K562 (cell line): ENCODE results near the gene CHURC1. TPM values are rescaled to one million over a fixed set of nuclear protein-coding genes. Genes with fewer than 3 reads are reported as not detected.

Source experiments
- ATAC-seq: fragments of 200-7000 bp; cut with Tn5 transposase; 3 replicates; pipeline ENCODE4 v1.9.1; 2020; ENCODE audit warnings: moderate library complexity
- BruUV-seq: library from RNA; stranded (reverse); fragments of 400-500 nt; replicated peaks from 2 replicates; lab custom pipeline; 2021; lab: Mats Ljungman, UMichigan
- CTCF ChIA-PET: fragments of 300-600 bp; formaldehyde crosslinking; extraction: SDS; loops from one replicate; lab custom pipeline; 2021; ENCODE audit warnings: low intra/inter-chr PET ratio; lab: Yijun Ruan, JAX
- POLR2A ChIA-PET: fragments of 300-600, 350-650 bp; sonication (Branson Sonifier 250); formaldehyde crosslinking; extraction: SDS; loops from one replicate; lab custom pipeline; 2021; ENCODE audit warnings: antibody characterized with exemption, inconsistent platforms; lab: Yijun Ruan, JAX
- DNase-seq, 4 experiments: peaks; one replicate each; pipeline versions ENCODE4 v3.0.0 to v3.0.0-alpha.2; 2011 to 2018; ENCODE audit warnings: low spot score in 3 of 4, mixed read lengths in 3 of 4; ENCODE audit errors: extremely low read depth in 1 of 4
- FAIRE-seq: peaks from 2 replicates; lab custom pipeline; 2011; peaks lifted over from hg19 to GRCh38; lab: Jason Lieb, UNC
- H2AFZ ChIP-seq: 2 replicates; pipeline ENCODE4 v1.6.0; 2011; ENCODE audit warnings: low read depth, low read length, control low read depth, inconsistent platforms
- H3K27ac ChIP-seq: fragments of 200-600 bp; 3 replicates; pipeline ENCODE4 v1.8.0; 2011; ENCODE audit warnings: low read depth, mild to moderate bottlenecking, control low read depth, inconsistent platforms, low read length, moderate library complexity, mixed read lengths; ENCODE audit errors: extremely low read depth
- H3K27me3 ChIP-seq, 2 experiments: fragments of 300-600 bp in 1 of 2; 2 replicates in 1 of 2; 3 replicates in 1 of 2; pipeline versions ENCODE4 v1.6.0 to v1.8.0; 2011; ENCODE audit warnings: inconsistent platforms in 2 of 2, low read length in 2 of 2, mild to moderate bottlenecking in 1 of 2, mixed read lengths in 1 of 2, moderate library complexity in 1 of 2; ENCODE audit not compliant: control insufficient read depth in 2 of 2, insufficient read depth in 2 of 2
- H3K36me3 ChIP-seq: fragments of 300-600 bp; 3 replicates; pipeline ENCODE4 v1.8.0; 2011; ENCODE audit warnings: mild to moderate bottlenecking, low read length, inconsistent platforms; ENCODE audit not compliant: control insufficient read depth, insufficient read depth
- H3K4me1 ChIP-seq, 2 experiments: fragments of 200-600 bp in 1 of 2; replicated peaks in 1 of 2; 2 replicates in 1 of 2; 3 replicates in 1 of 2; pipeline versions ENCODE4 v1.5.1 to v1.8.0; 2011; ENCODE audit warnings: inconsistent platforms in 2 of 2, low read length in 2 of 2, mild to moderate bottlenecking in 1 of 2, mixed read lengths in 1 of 2, moderate library complexity in 1 of 2; ENCODE audit not compliant: control insufficient read depth in 2 of 2, insufficient read depth in 2 of 2
- H3K4me2 ChIP-seq: 2 replicates; pipeline ENCODE4 v1.6.1; 2011; ENCODE audit warnings: low read length, control low read depth, inconsistent platforms, mixed read lengths; ENCODE audit not compliant: insufficient read depth
- H3K4me3 ChIP-seq: fragments of 200-600 bp; sonication (generic), shearing (Covaris generic); 2 replicates; pipeline ENCODE4 v1.5.1; 2016; ENCODE audit warnings: control low read depth, inconsistent platforms
- H3K79me2 ChIP-seq: fragments of 200-600 bp; 3 replicates; pipeline ENCODE4 v1.8.0; 2011; ENCODE audit warnings: low read length, inconsistent platforms; ENCODE audit not compliant: control insufficient read depth, insufficient read depth
- H3K9ac ChIP-seq, 2 experiments: 2 replicates each; pipeline versions ENCODE4 v1.6.0 to v1.6.1; 2011; ENCODE audit warnings: low read depth in 2 of 2, low read length in 2 of 2, control low read depth in 1 of 2, inconsistent platforms in 1 of 2, mild to moderate bottlenecking in 1 of 2, mixed read lengths in 1 of 2; ENCODE audit not compliant: insufficient read depth in 1 of 2
- H3K9me1 ChIP-seq: one replicate; pipeline ENCODE4 v1.6.0; 2011; ENCODE audit warnings: inconsistent platforms, mild to moderate bottlenecking, low read length, moderate library complexity; ENCODE audit not compliant: control insufficient read depth, insufficient read depth
- H3K9me3 ChIP-seq: replicated peaks from 2 replicates; pipeline ENCODE4 v1.5.1; 2011; ENCODE audit warnings: low read depth, low read length, inconsistent platforms; ENCODE audit not compliant: control insufficient read depth, insufficient read depth
- H4K20me1 ChIP-seq: replicated peaks from 2 replicates; pipeline ENCODE4 v1.6.1; 2011; ENCODE audit warnings: low read length, inconsistent platforms, mixed read lengths; ENCODE audit not compliant: control insufficient read depth, insufficient read depth
- BCOR ChIP-seq: fragments of 450-650 bp; IDR thresholded peaks from 2 replicates; pipeline ENCODE4 v1.6.1; 2016
- DPF2 ChIP-seq: fragments of 450-650 bp; IDR thresholded peaks from 2 replicates; pipeline ENCODE4 v1.6.1; 2016
- RBM39 ChIP-seq: fragments of 200-400 bp; formaldehyde crosslinking; optimal IDR thresholded peaks from 2 replicates; pipeline ENCODE3; 2018; ENCODE audit warnings: low read depth, low read length
- TCFL5 ChIP-seq: fragments of 250-450 bp; sonication (Bioruptor Pico); conservative IDR thresholded peaks from 2 replicates; pipeline ENCODE4 v1.6.1; 2021; ENCODE audit warnings: mild to moderate bottlenecking, moderate library complexity, matching md5 sums
- ZBTB17 ChIP-seq: fragments of 450-650 bp; formaldehyde crosslinking; IDR thresholded peaks from 2 replicates; pipeline ENCODE4 v1.4.0; 2020; ENCODE audit warnings: mild to moderate bottlenecking
- WGBS: fragments of 100-300 bp; shearing (Covaris generic); methylation state at CpG from one replicate; pipeline ENCODE4 v1.1.6; 2016; ENCODE audit warnings: low coverage, mixed read lengths; ENCODE audit not compliant: insufficient coverage; ENCODE audit errors: missing lambda C conversion rate; 5-methylcytosine and 5-hydroxymethylcytosine counted together
- in situ Hi-C: fragments of 300-500 bp; cut with MboI; formaldehyde crosslinking; loops from 4 replicates; pipeline ENCODE4 v1.15.0; 2018; ENCODE audit warnings: inconsistent platforms, mixed read lengths
- intact Hi-C: fragments of 100-400 bp; cut with micrococcal nuclease; formaldehyde crosslinking; loops from 2 replicates; pipeline ENCODE4 v1.14.2; 2022
- polyA plus RNA-seq, 8 experiments: library from polyadenylated mRNA; depleted of rRNA in 4 of 8; stranded (reverse) in 5 of 8; unstranded in 3 of 8; fragments of >200 nt; fragmentation: Nextera tagmentation in 2 of 8; fragmentation: Illumina TruSeq in 1 of 8; extraction: Ambion mirVana in 2 of 8; extraction: Trizol in 1 of 8; gene quantifications; 2 replicates each; pipeline versions ENCODE4 v1.2.1 to v1.2.3, GENCODE V29; 2011 to 2014; ENCODE audit warnings: inconsistent platforms in 1 of 8, missing spikeins in 1 of 8
- total RNA-seq, 7 experiments: library from RNA; depleted of rRNA in 6 of 7; stranded (reverse); fragments of >200 nt in 6 of 7; fragmentation: Illumina TruSeq in 2 of 7; extraction: Trizol in 2 of 7; gene quantifications; 2 replicates each; pipeline versions ENCODE4 v1.2.1 to v1.2.3, GENCODE V29; 2011 to 2021; ENCODE audit warnings: low replicate concordance in 1 of 7
- TF ChIP-seq, protein P1 (sequence below): sonication (generic); formaldehyde crosslinking; IDR thresholded peaks from 2 replicates; pipeline ENCODE4 v1.8.0; 2023; ENCODE audit warnings: mild to moderate bottlenecking, missing genetic modification reagents
- TF ChIP-seq, protein P2 (sequence below): fragments of 250-450 bp; sonication (Bioruptor Pico); IDR thresholded peaks from 2 replicates; pipeline ENCODE4 v1.4.0; 2020; ENCODE audit warnings: mild to moderate bottlenecking, moderate library complexity

The CHURC1 gene
- total and polyA plus RNA-seq, 9 of the 15 experiments (the other 6 are each of a cell fraction or from before 2014, with no cell fraction given) = 27.3 to 239 (median 45.6) TPM

DNA sequence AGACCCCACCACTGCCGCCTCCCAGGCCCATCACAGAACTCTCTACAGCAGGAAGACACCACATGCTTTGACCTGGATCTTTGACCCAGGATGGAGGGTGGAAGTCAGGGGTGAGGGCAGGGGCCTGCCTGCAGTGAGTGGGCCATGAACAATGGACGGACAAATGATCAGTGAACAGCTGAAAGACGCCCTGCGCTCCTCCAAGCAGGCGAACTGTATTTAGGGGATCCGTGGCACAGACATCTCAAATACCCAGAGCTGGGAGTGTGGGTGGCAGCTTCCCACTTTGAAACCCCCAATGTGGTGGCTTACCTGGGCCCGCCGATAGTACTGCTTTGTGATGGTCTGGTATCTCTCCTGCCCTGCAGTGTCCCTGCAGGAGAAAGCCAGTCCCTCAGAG, 37.0 kb downstream of the CHURC1 start:
- Histone ChIP-seq H3K9me3 (no peaks in the 10 kb centered on the region), H3K4me1 (peaks cover 0 to 3% of the 10 kb centered on the region in 2 experiments; a peak in 3 of 5 replicates), H3K27ac (no peak overlapping the region), H2AFZ (no peak overlapping the region), H3K79me2 (no peaks in the 10 kb centered on the region), H3K9ac (no peak overlapping the region), H3K9me1 (no peaks in the 10 kb centered on the region), H3K27me3 (no peaks in the 10 kb centered on the region), H3K36me3 (no peaks in the 10 kb centered on the region), H4K20me1 (no peaks in the 10 kb centered on the region), H3K4me2 (no peak overlapping the region), H3K4me3 (no peak overlapping the region)
- ATAC-seq (no peak), DNase-seq (no peak), FAIRE-seq (no peak)
- ChIA-PET POLR2A (interaction anchor here (0.6 to 1.5 kb wide), 3 partner anchors 14 to 69 kb away, joined by 3 to 4 read pairs (median 3); no protein-coding TSS in a partner anchor), CTCF (no interaction called here)
- TF ChIP-seq DPF2 (no peak), BCOR (no peak), ZBTB17 (no peak), TCFL5 (CRISPR knock-in tag) (no peak), RBM39 (no peak)
- TF ChIP-seq, protein P1, sequence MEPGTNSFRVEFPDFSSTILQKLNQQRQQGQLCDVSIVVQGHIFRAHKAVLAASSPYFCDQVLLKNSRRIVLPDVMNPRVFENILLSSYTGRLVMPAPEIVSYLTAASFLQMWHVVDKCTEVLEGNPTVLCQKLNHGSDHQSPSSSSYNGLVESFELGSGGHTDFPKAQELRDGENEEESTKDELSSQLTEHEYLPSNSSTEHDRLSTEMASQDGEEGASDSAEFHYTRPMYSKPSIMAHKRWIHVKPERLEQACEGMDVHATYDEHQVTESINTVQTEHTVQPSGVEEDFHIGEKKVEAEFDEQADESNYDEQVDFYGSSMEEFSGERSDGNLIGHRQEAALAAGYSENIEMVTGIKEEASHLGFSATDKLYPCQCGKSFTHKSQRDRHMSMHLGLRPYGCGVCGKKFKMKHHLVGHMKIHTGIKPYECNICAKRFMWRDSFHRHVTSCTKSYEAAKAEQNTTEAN = no peak
- TF ChIP-seq, protein P2, sequence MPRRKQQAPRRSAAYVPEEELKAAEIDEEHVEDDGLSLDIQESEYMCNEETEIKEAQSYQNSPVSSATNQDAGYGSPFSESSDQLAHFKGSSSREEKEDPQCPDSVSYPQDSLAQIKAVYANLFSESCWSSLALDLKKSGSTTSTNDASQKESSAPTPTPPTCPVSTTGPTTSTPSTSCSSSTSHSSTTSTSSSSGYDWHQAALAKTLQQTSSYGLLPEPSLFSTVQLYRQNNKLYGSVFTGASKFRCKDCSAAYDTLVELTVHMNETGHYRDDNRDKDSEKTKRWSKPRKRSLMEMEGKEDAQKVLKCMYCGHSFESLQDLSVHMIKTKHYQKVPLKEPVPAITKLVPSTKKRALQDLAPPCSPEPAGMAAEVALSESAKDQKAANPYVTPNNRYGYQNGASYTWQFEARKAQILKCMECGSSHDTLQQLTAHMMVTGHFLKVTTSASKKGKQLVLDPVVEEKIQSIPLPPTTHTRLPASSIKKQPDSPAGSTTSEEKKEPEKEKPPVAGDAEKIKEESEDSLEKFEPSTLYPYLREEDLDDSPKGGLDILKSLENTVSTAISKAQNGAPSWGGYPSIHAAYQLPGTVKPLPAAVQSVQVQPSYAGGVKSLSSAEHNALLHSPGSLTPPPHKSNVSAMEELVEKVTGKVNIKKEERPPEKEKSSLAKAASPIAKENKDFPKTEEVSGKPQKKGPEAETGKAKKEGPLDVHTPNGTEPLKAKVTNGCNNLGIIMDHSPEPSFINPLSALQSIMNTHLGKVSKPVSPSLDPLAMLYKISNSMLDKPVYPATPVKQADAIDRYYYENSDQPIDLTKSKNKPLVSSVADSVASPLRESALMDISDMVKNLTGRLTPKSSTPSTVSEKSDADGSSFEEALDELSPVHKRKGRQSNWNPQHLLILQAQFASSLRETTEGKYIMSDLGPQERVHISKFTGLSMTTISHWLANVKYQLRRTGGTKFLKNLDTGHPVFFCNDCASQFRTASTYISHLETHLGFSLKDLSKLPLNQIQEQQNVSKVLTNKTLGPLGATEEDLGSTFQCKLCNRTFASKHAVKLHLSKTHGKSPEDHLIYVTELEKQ (CRISPR knock-in tag) = no peak
- intact Hi-C loops = no loop called here
- 81% methylated on average over 4 of the region's 8 CpGs for WGBS
- in situ Hi-C loops = no loop called here
- BruUV-seq = no TSS peak
